B cell (primary cell): ENCODE data around the gene ADGRA1.

Experiments
- CTCF ChIP-seq: fragments of 200-600 bp; IDR thresholded peaks from one replicate; pipeline ENCODE4 v1.8.0; 2022; ENCODE audit warnings: antibody characterized with exemption, mild to moderate bottlenecking
- EZH2 ChIP-seq: IDR thresholded peaks from 2 replicates; pipeline ENCODE4 v1.6.1; 2012; ENCODE audit warnings: borderline replicate concordance, low read depth, mild to moderate bottlenecking, moderate library complexity, low read length; ENCODE audit not compliant: insufficient read depth, poor library complexity, severe bottlenecking

- TF ChIP-seq CTCF, result no peak
- TF ChIP-seq EZH2, result no peak
Observed at GRCh38 chr10:133113847-133114246, 26.1 kb downstream of the ADGRA1 start.
